TTC549 (cell line): ENCODE data around the gene ITPRIPL1.
"Not testable (repeated sequence)": the region's sequence is repeated elsewhere in the genome, so short reads cannot be mapped to it uniquely, and the experiment has no call there.

Experiments
- FAIRE-seq: peaks from 2 replicates; lab custom pipeline; 2012; peaks lifted over from hg19 to GRCh38; lab: Jason Lieb, UNC

ITPRIPL1 gene, protein sequence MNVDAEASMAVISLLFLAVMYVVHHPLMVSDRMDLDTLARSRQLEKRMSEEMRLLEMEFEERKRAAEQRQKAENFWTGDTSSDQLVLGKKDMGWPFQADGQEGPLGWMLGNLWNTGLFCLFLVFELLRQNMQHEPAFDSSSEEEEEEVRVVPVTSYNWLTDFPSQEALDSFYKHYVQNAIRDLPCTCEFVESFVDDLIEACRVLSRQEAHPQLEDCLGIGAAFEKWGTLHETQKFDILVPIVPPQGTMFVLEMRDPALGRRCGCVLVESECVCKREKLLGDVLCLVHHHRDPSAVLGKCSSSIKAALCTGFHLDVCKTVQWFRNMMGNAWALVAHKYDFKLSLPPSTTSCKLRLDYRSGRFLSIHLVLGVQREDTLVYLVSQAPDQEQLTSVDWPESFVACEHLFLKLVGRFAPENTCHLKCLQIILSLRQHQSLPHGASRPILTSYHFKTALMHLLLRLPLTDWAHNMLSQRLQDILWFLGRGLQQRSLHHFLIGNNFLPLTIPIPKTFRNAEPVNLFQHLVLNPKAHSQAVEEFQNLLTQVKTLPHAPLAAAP

DNA sequence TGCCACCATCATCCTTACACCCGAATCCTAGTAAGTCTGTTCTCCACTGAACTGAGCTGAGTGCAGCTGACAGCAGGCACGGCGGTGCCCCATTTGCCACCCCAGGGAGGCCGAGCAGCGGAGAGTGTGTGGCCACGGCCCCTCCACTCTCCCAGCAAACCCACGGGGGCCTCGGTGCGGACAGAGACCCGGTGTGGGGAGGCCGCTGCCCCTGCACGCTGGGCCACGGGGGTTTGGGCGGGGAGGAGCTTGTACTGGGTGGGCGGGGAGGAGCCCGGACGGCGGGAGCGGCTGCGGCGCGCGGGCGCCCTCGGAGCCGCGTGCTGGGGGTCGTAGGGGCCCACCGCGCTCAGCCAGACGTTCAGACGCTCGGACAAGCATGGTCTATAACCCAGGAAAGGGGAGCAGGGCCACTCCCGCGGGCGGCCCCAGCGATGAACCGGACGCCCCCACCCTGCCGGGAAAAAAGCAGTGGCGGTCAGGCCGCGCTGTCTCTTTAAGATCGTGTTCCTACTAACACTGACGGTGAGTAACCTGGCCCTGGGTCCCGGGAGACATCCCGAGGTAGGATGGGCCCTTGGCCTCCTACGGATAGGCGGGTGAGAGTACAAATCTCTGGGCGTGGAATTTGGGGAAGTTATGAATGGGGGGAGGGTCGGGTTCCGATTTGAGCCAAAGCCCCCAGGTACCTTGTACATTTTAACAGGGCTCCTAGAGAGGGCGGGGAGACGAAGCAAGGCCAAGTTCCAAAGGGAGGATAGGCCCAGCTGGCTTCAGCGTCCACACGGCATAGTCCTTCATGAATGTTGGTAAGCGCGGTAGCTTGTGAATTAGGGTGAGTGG, at the start of gene ITPRIPL1:
ITPRIPL1 (plus strand) TSS at position 277 of the 843 bp plus-strand sequence; CDS start at position 800, 523 bp downstream.
- no peak for FAIRE-seq

DNA sequence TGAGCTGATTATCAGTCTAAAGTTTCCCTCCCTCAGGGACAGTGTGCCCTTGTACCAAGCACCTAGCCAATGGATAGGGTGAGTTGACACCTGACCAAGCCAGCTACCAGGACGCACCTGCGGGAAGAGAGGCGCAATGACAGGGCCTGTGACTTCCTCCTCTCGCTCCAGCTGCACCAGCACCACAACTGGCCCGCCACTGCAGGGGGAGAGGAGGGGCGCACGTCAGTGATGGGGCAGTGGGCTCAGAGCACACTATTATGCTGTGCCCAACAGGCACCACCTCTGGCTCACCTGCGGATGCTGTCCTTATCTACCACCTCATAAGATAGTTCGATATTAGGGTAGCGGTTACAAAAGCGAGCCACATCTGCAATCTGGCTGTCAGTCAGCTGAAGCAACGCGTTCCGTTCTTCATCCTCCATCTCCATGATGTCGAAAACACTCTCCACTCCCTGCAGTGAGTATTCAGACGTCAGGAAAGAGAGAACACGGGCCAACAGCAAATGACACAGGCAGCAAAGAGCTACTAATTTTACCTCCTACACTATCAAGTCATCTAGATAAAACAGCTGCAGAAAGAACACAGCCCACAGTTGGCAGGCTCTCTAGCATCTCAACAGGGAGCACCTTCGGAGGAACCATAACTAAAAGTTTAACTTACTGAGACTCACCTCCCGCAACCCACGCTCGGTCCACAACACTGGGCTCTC, 48.2 kb upstream of the ITPRIPL1 start:
- no peak for FAIRE-seq

DNA sequence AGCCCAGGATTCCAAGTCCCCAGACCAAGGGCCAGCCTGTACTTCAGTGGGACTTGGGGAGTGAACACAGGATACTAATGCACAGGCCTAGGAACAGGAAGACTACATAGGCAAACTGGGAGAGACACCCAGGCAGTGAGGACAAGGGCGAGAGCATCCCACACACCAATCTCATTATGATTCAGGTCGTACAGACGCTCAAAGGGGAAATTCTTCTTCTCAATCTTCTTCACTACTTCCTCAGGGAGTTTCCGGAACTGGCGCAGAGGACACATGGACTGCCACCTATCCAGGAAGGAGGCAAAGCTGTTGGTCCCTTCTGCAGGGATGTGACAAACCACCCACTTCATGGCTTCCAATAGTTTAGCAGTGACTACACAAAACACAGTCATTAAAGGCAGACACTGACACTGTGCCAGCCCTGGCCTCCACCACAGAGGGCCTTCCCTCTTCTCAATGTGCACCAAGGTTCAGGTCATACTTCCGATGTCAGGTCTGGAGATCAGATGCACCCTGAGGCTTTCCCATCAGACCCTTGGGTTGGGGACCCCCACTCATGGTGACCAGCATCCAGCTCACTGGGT, 37.8 kb upstream of the ITPRIPL1 start:
- no peak for FAIRE-seq

DNA sequence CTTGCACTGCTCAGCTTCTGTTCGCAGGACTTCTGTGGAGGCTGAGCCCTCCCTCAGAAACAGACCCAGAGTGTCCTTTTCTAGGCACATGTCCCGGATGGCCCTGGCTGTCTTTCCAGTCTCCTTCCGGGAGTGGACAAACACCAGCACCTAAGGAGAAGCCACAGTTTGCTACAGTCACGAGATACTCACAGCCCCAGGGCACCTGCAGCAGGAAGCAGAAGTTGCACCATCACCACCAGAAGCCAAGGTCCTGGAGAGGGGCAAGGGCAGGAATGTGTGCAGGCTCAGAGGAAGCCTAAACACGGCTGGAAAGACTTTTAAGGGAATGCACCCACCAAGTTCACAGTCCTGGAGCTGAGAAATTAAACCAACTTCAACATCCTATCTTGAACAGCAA, 33.4 kb upstream of the ITPRIPL1 start:
- no peak for FAIRE-seq

DNA sequence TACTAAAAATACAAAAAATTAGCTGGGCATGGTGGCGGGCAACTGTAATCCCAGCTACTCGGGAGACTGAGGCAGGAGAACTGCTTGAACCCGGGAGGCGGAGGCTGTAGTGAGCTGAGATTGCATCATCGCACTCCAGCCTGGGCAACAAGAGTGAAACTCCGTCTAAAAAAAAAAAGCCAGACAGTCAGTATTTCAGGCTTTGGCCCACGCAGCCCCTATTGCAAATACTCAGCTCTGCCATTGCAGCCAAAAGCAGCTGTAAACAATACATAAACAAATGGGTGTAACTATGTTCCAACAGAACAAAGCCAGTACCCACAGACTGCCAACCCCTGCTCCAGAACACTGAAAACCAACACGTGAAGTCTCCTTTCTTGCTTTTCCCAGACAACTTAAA, 30.8 kb upstream of the ITPRIPL1 start:
- FAIRE-seq = not testable (repeated sequence)

DNA sequence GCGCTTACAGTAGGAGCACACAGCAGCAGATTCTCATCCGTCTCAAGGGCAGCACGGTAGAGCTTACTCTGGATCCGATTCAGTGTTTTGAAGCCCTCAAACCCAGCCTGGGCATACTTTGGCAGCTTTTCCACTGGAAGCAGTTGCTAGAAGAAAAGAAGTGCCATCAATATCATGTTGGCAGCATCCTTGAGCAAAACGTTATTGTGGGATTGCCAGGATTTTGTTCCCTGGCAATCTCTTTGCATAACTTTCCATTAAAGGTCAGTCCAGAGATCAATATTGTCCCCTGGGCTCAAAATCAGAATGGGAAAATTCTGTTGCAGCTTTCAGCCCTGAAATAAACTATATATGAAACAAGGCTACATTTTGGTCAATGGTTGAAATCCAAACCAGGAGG, 28.2 kb upstream of the ITPRIPL1 start:
- no peak for FAIRE-seq

DNA sequence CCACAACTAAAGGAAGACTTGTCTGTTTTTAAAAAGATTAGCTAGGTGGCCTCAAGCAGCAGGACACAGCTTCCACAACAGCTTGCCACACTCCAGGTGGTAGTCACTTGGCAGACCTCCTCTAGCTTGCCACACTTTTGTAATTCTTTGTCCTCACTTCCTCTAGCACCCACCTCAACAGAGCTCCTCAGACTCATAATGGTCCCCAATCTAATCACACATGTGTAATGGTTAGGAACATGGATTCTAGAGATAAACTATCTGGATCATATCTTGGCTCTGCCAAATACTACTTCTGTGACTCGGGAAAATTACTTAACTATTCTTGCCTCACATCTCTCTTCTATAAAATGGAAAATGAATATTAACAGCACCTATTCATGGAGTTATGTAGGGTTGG, 23.3 kb upstream of the ITPRIPL1 start:
- FAIRE-seq = no peak

DNA sequence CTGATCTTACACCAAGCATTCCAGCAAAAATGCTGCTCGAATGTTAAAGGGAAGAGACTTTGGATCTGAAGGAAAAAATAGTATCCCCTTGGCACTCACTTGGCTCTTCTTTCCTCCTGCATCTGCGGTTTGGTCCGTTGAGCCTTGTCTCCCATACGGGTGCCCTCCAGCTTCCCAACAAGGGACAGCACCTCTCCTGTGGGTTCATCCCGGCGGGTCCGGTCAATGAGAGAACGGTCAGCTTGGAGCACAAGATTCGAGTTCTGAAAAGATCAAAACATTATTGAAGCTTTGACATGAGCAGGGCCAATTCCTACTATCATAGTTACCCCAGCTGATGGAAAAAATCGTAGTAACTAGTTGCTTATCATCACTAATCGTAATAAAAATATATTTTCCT, 20.5 kb upstream of the ITPRIPL1 start:
- FAIRE-seq = no peak

DNA sequence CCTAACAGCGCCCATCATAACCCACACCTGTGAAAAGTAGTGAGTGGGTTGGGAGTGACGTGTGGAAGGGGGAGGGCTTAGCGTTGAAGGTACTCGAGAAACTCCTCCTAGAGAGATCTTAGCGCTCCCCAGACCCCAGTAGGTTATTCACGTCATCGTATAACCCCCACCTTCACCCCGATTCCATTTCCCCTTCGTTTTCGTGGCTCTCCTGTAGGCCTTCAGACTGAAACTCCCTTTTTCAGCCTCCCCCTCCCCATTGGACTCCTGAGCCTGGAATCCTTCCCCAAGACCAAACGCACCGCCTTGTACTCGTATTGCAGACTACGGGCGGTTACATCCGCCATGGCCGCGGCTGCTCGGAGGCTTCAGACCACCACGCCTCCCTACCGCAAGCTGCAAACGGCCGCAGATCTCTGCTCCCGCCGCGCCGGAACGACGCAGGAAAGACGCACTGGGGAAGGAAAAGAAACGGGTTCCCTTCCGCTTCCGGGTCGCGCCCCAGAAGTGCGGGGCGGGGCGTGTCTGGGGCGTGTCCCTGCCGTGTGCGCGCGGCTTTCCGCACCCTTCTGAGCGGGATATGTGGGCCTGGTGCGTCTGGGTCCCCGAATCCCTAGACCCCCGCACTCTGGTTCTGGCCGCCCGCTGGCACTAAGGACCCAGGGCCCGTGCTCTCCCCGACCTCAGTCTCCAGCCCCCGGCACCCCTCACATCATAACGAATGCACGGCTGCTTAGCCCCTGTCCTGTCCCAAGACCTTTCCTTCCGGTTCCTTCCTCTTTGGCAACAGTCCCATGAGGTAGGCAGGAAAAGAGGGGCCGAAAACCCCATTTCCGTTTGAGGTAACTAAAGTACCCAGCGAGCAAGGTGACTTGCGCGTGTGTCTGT, 19.8 kb upstream of the ITPRIPL1 start, which contains the start of gene SNRNP200:
SNRNP200 (minus strand) TSS at position 456 of the 888 bp plus-strand sequence; CDS start at position 347, 109 bp downstream.
- FAIRE-seq = no peak

DNA sequence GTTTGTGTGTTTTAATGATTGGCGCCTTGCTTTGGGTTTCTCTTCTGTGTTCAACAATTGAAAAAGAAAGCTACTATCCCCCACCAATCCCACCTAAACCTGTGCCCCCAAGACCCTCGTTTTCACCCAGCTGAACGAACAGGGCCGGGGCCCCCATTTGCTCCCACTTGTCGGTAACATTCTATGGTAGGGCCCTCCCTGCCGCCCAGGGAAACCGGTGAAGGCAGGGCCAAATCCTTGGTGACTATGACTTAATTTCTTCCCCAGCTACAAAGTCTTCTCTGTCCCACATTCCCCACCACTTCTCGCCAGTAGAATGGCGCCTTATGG, 19.2 kb upstream of the ITPRIPL1 start:
- no peak for FAIRE-seq

DNA sequence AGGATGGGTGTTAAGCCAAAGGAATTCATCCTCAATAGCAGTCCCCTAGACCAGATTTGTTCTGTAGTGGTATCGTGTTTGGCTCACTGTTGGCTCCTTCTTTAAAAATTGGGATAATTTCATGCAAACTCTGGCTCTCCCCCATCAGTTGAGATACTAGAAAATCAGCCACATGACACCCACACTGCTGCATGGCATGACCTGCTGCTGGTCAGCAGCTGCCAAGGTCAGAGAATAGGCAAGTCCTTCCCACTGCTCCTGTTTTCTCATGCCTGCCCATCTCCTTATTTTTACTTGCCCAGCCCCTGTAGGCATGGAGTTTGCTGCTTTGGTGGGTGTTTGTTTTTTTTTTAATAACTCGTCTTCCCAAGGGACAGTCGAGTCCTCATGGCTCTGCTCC, 18.7 kb upstream of the ITPRIPL1 start:
- FAIRE-seq = no peak

DNA sequence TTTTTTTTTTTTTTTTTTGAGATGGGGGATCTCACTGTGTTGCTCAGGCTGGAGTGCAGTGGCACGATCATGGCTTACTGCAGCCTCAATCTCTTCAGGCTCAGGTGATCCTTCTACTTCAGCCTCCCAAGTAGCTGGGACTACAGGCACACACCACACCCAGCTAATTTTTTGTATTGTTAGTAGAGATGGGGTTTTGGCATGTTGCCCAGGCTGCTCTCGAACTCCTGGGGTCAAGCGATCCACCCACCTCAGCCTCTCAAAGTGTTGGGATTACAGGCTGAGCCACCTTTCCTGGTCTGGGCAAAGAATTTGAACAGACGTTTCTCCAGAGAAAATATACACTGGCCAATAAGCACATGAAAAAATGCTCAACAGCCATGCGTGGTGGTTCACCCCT, 16.9 kb upstream of the ITPRIPL1 start:
- FAIRE-seq = no peak

DNA sequence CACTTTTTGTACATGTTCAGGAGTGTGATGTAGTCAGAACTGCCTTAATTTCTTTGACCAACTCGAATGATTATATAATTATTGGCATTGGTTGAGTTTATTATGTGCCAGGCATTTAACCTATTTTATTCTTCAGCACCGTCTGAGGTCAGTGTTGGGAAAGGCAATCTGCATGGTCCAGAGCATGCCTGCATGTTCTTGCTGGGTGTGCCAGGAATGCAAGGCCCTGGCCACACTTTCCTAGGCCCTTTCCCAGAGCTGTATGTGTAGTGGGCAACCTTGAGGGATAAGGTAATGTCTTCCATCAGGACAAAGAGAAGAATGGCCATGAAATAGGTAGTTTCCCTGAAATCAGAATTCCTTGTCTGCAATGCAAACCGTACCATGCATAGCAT, 10.1 kb upstream of the ITPRIPL1 start:
- FAIRE-seq = no peak

DNA sequence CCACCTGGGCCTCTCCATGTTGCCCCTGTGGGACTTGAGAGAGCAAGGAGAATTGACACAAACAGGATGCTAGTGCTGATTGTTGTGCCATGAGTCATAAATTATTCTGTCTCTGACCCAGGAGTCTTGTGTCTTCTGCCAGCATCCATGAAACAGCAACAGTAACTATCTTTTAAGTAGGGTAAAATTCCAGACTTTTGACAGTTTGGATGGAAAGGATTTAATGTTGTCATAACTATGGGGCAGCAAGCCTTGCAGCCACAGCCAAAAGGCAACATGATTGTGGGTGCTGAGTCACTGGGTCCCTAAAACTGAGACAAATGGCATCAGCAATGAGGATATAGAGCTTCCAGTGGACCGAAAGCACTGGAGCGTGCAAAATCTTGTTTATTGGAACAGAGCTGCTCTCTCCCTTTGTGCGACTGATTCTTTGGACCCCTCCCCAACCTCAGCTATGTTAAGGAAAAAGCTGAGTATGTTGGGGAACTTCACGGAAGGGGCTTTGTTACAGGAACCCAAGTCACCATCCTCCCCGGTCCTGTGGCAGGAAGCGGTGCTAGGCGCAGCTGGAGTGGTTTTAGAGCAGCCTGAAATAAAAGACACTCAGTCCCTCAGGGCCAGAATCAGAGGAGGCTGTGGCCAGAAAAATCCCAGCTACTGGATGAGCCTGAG, 9.6 kb upstream of the ITPRIPL1 start:
- FAIRE-seq = no peak

DNA sequence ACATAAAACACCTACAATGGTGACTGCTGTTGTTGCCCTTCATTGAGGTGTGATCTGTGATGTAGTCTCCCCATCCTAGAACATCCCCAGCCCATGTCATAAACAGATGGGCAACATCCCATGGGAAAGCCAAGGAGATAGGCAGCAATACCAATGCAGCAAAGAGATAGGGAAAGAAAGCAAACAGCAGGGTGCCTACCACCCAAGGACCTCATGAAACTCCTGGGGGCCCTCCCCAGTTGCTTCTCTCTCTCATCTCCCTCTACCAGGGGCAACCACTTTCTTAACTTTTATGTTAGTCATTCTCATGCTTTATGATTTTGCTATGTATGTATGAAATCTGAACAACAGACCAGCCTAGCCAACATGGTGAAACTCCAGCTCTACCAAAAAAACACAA, 8.1 kb upstream of the ITPRIPL1 start:
- no peak for FAIRE-seq

DNA sequence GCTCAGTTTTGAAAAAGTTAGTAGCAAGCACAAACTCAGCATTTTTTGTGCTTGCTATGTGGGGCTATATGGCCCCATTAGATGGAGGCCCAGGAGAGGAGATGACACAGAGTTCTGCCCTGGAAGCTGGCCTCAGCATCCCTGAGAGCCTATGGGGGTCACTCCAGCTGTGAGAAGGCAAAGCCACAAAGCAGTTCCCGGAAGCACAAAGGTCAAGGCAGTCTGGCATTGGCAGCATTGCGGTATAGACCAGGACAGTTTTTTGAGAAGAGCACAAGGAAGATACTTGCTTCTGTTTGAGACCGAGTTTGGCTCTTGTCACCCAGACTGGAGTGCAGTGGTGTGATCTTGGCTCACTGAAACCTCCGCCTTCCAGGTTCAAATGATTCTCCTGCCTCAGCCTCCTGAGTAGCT, 7.5 kb upstream of the ITPRIPL1 start:
- no peak for FAIRE-seq

DNA sequence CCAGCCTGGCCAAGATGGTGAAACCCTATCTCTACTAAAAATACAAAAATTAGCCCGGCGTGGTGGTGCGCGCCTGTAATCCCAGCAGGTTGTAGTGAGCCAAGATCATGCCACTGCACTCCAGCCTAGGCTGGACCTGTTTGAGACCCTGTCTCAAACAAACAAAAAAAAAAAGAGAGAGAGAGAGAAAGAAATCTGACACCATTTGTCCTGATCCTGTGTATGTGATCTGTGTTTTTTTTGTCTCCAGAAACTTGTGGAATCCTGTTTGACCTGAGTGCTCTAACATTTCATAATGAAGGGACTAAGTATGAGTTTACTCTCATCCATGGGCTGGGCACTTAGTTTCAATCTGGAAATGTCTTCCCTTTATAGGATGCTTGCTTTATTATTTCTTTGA, 6.4 kb upstream of the ITPRIPL1 start:
- FAIRE-seq = no peak

DNA sequence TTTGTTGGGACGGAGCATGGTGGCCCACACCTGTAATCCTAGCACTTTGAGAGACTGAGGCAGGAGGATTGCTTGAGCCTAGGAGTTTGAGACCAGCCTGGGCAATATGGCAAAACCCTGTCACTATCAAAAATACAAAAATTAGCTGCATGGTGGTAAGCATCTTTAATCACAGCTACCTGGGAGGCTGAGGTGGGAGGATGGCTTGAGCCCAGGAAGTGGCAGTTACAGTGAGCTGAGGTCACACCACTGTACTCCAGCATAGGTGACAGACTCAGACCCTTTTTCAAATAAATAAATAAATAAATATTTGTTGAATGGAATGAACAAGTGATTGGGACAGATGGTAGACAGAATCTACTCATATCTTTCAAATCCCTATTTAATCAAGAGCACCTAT, 5.7 kb upstream of the ITPRIPL1 start:
- no peak for FAIRE-seq

DNA sequence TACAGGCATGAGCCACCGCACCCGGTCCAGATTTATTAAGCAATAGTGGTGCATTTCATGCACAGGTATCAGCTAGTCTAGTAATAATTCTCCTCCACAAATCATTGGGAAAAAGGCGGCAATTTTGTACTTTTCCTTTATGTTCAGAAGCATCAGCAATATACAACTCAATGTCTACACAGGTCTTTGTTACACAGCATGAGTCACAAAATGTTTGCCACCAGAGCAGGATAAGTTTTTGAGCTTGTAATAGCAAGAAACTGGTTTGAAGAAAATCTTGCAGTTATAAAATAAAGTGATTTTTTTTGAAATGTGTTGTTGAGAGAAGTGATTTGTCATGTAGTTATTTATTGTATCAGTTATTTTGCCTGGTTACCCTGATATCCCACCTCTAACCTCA, 4.8 kb upstream of the ITPRIPL1 start:
- no peak for FAIRE-seq
